ENCODE data around the gene BSX.

Gene BSX

GRCh38 chr11:122954455-122954854, 27.2 kb downstream of the BSX start:
- no peak for DNase-seq (ENCODE audit: low spot score)

GRCh38 chr11:122951211-122951610, 30.4 kb downstream of the BSX start:
- DNase-seq (ENCODE audit: low spot score), result no peak

GRCh38 chr11:122938557-122938956, 43.1 kb downstream of the BSX start:
- DNase-seq (ENCODE audit: low spot score), result no peak

DNA sequence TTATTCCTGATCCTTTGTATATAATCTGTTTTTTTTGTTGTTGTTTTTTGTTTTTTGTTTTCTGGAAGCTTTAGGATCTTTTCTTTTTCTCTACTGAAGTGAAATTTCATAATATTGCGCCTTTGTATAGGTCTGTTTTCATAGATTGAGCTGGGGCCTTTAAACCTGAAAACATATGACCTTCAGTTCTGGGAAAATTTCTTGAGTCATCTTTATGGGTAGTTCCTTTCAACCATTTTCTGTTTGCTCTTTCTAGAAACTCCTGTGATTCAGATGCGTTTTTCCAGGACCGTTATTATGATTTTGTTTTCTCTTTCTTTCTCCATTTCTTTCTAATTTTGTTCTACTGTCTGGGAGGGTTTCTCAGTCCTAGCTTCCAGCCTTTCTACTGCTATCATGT, 43.7 kb downstream of the BSX start:
- peak; percentile 9 for DNase-seq (ENCODE audit: low spot score)

- DNase-seq (ENCODE audit: low spot score), result no peak
Observed at GRCh38 chr11:122933416-122933815, 48.2 kb downstream of the BSX start.

DNA sequence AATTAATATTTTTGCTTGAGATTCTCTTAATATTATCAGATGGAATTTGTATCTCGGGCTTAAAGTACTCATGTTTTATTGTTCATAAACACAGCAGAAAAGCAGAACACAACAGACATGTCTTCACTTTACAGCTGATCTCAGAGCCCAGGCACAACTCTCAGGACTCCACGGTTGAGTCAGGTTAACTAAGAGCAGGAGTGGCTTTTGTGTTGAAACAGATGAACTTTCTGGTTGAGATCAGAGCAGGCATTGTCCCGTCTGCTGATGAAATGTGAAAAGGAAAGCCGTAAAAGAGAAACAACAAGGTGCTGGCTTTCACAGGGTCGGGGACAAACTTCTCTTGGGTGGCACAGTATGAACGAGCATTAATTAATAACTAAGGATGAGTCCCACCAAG, 50.1 kb downstream of the BSX start:
- DNase-seq (ENCODE audit: low spot score), result peak; percentile 15

Data from activated CD4-positive, alpha-beta T cell treated with anti-CD3 and anti-CD28 coated beads, Interleukin-2, Interleukin-4, amounts not matched to agents 100 ng/mL and 50 ng/mL, durations not matched to agents 16 hours and 8 hours (primary cell).